ENCODE data around the gene TMEM131. TPM values are rescaled to one million over a fixed set of nuclear protein-coding genes. Genes with fewer than 3 reads are reported as not detected.

TMEM131 gene
- total and polyA plus RNA-seq, 2 of the 8 experiments (the other 6 are each of a cell fraction or from before 2014, with no cell fraction given): 9.7 to 22.9 TPM

- H2BK12ac ChIP-seq (ENCODE audit: low read depth, low read length): no peak overlapping the region
- H2BK5ac ChIP-seq (ENCODE audit: low read depth, low read length): no peak overlapping the region
- H3K4me2 ChIP-seq (ENCODE audit: insufficient read depth in 1 of 2, low read depth in 2 of 2, low read length in 2 of 2): no peak overlapping the region
- H3K23me2 ChIP-seq (ENCODE audit: low read depth, low read length): peaks cover 3% of the 10 kb centered on the region; the same call in 1 of the 2 replicates
- H3K79me2 ChIP-seq (ENCODE audit: control insufficient read depth in 1 of 2, insufficient read depth in 2 of 2, low read length in 2 of 2): peaks cover 8 to 86% of the 10 kb centered on the region in 2 experiments
- H3K9me3 ChIP-seq (ENCODE audit: insufficient read depth in 2 of 2, low read depth in 1 of 2, low read length in 1 of 2): no peaks in the 10 kb centered on the region
- H3K27me3 ChIP-seq (replicated peaks in 1 of 4; ENCODE audit: control insufficient read depth in 3 of 4, extremely low read depth in 1 of 4, insufficient read depth in 3 of 4, low read length in 3 of 4): no peaks in the 10 kb centered on the region
- POLR2A ChIA-PET (ENCODE audit: partially characterized antibody): no interaction called here
- H3K4me3 ChIP-seq (ENCODE audit: extremely low read depth in 1 of 4, insufficient read depth in 2 of 4, low read depth in 3 of 4, low read length in 4 of 4): no peak overlapping the region
- H2BK20ac ChIP-seq (ENCODE audit: low read length): no peak overlapping the region
- H4K91ac ChIP-seq (replicated peaks; ENCODE audit: insufficient read length, low read length): no peak overlapping the region
- no peak overlapping the region for H3K23ac ChIP-seq (ENCODE audit: insufficient read length)
- H4K8ac ChIP-seq (ENCODE audit: extremely low read depth, insufficient read depth, low read length): no peak overlapping the region
- H3K4ac ChIP-seq (replicated peaks; ENCODE audit: insufficient read length, low read depth, low read length): no peak overlapping the region
- H3K27ac ChIP-seq (ENCODE audit: low read depth, low read length): no peak overlapping the region
- H3K9ac ChIP-seq (replicated peaks in 1 of 4; ENCODE audit: extremely low read depth in 1 of 4, low read depth in 3 of 4, low read length in 3 of 4): no peak overlapping the region
- H3K4me1 ChIP-seq (replicated peaks in 1 of 4; ENCODE audit: control insufficient read depth in 3 of 4, insufficient read depth in 4 of 4, low read length in 3 of 4): peaks cover 0 to 6% (median 2%) of the 10 kb centered on the region in 4 experiments; a peak in 2 of 7 replicates
- H2BK15ac ChIP-seq (ENCODE audit: low read length): no peak overlapping the region
- 90% methylated on average over 7 of the region's 7 CpGs; no CpG with 5 or more reads in 1 of the 2 experiments for WGBS, 2 experiments (ENCODE audit: extremely low coverage in 1 of 2, insufficient coverage in 1 of 2, insufficient read length in 1 of 2, insufficient replicate concordance in 2 of 2, low coverage in 1 of 2, low lambda C conversion rate in 2 of 2, missing lambda C conversion rate in 1 of 2)
- no peak overlapping the region for H2BK120ac ChIP-seq (replicated peaks; ENCODE audit: low read depth, low read length)
- no peak overlapping the region for H4K5ac ChIP-seq (ENCODE audit: insufficient read length, low read depth, low read length)
- H2AFZ ChIP-seq (ENCODE audit: low read length): no peak overlapping the region
- no peaks in the 10 kb centered on the region for H3K36me3 ChIP-seq (ENCODE audit: control insufficient read depth in 2 of 4, insufficient read depth in 4 of 4, low read length in 3 of 4)
- DNase-seq (ENCODE audit: low read depth in 1 of 2, low spot score in 2 of 2): no peak
- H4K20me1 ChIP-seq (replicated peaks in 1 of 2; ENCODE audit: control insufficient read depth in 1 of 2, insufficient read depth in 2 of 2, low read length in 2 of 2): peaks cover 7% of the 10 kb centered on the region in 2 experiments
- no peak overlapping the region for H3K18ac ChIP-seq (ENCODE audit: extremely low read depth, low read length)
- FAIRE-seq: no peak
- CTCF ChIA-PET (ENCODE audit: partially characterized antibody): no interaction called here
- H2AK5ac ChIP-seq (ENCODE audit: low read depth, low read length): no peak overlapping the region
- no peak overlapping the region for H3K56ac ChIP-seq (replicated peaks; ENCODE audit: insufficient read length, low read depth, low read length)
- no peak overlapping the region for H3K14ac ChIP-seq (ENCODE audit: insufficient read length)
- H3K79me1 ChIP-seq (ENCODE audit: low read depth, low read length): peaks cover 3% of the 10 kb centered on the region; the same call in 1 of the 2 replicates
- TF ChIP-seq MAX (IDR thresholded peaks at IDR 0.05) (no peak), KDM4A (IDR thresholded peaks at IDR 0.05; ENCODE audit: low read depth, low read length, severe bottlenecking) (no peak), SIRT6 (IDR thresholded peaks at IDR 0.05; ENCODE audit: low read length) (no peak), CTCF (IDR thresholded peaks at IDR 0.05; ENCODE audit: control extremely low read depth in 1 of 3, insufficient read depth in 1 of 3, low read depth in 1 of 3, low read length in 3 of 3) (no peak), EP300 (IDR thresholded peaks at IDR 0.05; ENCODE audit: borderline replicate concordance in 1 of 2, low read depth in 2 of 2, low read length in 2 of 2) (no peak), TAF1 (IDR thresholded peaks at IDR 0.05; ENCODE audit: low read depth, low read length) (no peak), NANOG (IDR thresholded peaks at IDR 0.05; ENCODE audit: insufficient read depth, low read depth, low read length, poor library complexity, severe bottlenecking) (no peak), KDM5A (IDR thresholded peaks at IDR 0.05; ENCODE audit: low read length) (no peak), JUN (IDR thresholded peaks at IDR 0.05; ENCODE audit: low read depth, low read length) (no peak), SRF (IDR thresholded peaks at IDR 0.05; ENCODE audit: low read depth, low read length) (no peak)
Measured at GRCh38 chr2:97991081-97991856, 4.5 kb downstream of the TMEM131 start.

Data from H1 (cell line).